HG03045 (cell line): Measurements from ENCODE around the gene SIPA1L3.

ENCODE experiments used
- ATAC-seq: cut with Tn5 transposase; IDR thresholded peaks from one replicate; pipeline ENCODE4 v1.9.1; 2021; ENCODE audit warnings: mild to moderate bottlenecking, moderate library complexity; ENCODE audit not compliant: unreplicated experiment

Gene SIPA1L3

DNA sequence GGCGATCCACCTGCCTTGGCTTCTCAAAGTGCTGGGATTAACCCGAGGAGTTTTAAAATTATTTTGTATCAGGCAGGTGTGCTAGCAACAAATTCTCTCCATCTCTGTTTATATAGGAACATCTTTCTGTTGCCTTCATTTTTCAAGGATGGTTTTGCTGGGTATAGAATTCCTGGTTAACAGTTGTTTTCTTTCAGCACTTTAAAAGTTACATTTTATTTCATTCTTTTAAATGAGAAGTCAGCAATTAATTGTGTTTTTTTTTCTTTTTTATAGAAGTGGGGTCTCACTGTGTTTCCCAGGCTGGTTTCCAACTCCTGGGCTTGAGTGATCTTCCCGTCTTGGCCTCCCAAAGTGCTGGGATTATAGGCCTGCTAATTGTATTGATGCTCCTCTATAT lies 273.1 kb downstream of the SIPA1L3 start:
- ATAC-seq: no peak

- no peak for ATAC-seq
Observed at GRCh38 chr19:38182536-38183210, 275.7 kb downstream of the SIPA1L3 start.

- no peak for ATAC-seq
Observed at GRCh38 chr19:38183251-38183897, 276.4 kb downstream of the SIPA1L3 start.

DNA sequence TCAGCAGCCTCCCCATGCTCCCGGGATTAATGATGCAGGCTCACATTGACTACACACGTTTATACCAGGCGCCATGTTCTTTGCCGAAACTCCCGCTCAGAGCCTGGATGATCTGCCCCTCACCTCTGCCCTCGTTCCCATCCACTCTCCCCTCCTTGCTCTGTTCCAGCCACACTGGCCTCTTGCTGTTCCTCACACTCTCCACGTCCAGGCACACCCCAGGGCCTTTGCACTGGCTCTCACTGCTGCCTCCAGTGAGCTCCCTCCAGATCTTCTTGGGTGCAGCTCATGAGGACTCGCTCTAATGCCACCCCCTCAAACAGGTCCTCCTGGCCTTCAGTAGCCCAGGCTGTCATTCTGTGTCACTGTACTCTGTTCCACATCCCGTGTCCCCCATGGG lies 277.8 kb downstream of the SIPA1L3 start:
- ATAC-seq: no peak

DNA sequence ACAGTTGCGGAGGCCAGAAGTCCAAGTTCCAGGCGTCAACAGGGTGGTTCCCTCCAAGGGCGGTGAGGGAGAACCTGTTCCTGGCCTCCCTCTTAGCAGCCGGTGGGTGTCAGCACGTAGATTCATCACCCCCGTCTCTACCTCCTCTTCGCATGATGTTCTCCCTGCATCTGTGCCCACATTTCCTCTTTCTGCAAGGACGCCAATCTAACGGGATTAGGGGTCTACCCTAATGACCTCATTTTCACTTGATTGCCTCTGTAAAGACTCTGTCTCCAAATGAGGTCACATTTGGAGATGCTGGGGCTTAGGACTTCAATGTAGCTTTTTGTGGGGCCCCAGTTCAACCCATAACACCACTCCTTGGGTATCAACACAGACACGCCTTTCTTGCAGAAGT lies 278.6 kb downstream of the SIPA1L3 start:
- no peak for ATAC-seq

DNA sequence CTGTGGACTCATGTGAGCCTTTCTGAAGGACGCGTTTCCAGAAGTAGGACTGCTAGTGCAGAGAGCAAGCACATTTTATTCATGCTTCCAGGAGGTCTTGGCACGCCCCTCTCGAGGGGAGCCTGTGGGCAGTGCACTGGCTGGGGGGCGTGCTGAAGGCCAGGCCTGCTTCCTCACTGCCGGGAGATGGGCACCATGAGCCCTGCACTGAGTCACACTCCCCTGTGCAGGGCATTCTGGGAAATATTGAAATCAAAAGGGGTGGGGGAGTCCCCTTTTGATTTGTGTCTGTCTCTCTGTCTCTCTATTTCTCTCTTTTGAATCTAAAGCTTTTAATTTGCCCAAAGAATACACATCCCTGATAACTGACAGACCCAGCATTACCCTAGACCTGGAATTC lies 283.1 kb downstream of the SIPA1L3 start:
- no peak for ATAC-seq

GRCh38 chr19:38190793-38191192 lies 283.8 kb downstream of the SIPA1L3 start:
- ATAC-seq: no peak

DNA sequence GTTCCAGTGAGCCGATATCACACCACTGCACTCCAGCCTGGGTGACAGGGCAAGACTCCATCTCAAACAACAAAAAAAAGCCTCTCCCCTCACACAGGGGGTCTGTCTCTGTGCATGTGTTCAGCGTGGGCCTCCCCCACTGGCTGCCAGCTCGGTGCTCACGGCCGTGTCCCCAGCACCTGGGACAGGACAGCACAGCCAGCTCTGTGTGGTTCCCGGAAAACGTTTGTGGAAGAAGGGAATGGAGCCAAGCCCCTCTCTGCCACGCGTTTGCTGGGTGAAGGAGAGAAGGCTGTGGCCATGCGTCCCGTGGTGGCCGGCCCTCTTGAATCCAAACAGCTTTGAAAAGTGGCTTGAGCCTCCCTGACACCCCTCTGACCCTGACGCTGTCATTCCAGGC lies 284.7 kb downstream of the SIPA1L3 start:
- ATAC-seq: no peak

GRCh38 chr19:38193445-38193844 lies 286.4 kb downstream of the SIPA1L3 start:
- ATAC-seq: no peak

DNA sequence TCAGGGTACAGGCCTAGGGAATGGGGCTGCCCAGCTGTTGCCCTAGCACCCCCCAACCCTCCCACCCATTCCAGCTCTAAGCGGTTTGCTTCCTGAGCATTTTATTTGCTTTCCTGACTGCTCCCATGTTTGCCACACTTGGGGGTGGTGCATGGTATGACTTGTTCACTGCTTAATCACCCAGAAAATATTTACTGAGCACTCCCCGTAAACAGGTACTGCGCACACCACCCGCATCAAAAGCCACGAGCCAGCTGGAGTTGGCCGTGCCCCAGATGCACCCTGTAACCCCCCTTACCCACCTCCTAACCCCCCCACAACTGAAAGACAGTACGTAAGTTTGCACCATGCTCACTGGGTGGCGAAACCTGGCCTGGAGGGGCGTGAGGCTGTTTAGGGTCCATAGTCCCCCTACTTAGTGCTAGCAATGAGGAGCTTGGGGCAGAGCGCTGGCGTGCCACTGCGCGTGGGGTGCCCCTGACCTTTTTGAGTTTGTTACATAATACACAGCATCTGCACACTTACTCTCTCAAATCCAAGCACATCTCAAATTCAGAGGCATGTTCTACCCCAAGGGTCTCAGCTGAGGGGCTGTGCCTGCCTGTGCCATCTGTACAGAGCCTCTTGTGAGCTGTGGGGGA lies 287.2 kb downstream of the SIPA1L3 start:
- no peak for ATAC-seq

- no peak for ATAC-seq
Observed at GRCh38 chr19:38195237-38195636, 288.2 kb downstream of the SIPA1L3 start.

DNA sequence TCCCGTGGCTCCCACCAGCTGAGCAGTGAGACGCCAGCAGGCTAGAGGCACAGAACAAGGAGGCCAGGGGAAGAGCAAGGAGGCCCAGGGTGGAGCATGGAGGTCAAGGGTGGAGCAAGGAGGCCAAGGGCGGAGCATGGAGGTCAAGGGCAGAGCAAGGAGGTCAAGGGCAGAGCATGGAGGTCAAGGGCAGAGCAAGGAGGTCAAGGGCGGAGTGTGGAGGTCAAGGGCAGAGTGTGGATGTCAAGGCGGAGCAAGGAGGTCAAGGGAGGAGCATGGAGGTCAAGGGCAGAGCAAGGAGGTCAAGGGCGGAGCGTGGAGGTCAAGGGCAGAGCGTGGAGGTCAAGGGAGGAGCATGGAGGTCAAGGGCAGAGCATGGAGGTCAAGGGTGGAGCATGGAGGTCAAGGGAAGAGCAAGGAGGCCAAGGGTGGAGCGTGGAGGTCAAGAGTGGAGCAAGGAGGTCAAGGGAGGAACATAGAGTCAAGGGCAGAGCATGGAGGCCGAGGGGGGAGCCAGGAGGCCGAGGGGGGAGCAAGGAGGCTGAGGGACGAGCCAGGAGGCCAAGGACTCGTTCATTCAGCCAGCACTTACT lies 289.3 kb downstream of the SIPA1L3 start:
- ATAC-seq: no peak

DNA sequence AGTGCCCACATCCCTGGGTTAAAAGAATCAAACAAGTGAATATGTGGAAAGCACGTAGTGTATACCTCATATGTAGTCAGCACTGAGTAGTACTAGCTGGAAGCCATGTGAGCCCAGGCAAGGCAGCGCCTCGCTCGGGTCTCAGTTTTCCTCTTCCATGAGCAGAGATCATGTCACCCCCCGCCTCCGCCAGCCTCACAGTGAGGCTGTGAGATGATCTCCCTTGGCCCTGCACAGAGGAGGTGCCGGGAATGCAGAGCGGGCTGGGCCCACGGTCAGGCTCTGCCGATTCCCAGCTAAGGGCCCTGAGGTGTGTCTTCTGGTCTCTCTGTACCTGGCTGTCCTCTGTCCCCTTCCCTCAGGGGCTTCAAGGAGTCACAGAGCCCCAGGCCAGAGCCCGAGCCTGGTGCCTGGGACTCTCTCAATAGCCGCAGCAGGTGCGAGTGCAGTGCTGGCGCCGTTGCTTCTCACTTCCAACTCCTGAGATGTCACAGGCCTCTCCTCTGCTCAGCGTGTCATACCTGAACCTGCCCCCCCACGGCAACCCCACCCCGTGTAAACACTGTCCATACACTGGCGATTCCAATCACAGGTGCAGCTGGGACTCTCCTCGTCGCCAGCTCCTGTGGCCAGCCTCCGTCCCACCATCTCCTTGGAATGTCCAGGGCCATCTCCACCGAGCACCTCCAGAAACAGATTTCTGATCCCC lies 290.1 kb downstream of the SIPA1L3 start:
- ATAC-seq: no peak

DNA sequence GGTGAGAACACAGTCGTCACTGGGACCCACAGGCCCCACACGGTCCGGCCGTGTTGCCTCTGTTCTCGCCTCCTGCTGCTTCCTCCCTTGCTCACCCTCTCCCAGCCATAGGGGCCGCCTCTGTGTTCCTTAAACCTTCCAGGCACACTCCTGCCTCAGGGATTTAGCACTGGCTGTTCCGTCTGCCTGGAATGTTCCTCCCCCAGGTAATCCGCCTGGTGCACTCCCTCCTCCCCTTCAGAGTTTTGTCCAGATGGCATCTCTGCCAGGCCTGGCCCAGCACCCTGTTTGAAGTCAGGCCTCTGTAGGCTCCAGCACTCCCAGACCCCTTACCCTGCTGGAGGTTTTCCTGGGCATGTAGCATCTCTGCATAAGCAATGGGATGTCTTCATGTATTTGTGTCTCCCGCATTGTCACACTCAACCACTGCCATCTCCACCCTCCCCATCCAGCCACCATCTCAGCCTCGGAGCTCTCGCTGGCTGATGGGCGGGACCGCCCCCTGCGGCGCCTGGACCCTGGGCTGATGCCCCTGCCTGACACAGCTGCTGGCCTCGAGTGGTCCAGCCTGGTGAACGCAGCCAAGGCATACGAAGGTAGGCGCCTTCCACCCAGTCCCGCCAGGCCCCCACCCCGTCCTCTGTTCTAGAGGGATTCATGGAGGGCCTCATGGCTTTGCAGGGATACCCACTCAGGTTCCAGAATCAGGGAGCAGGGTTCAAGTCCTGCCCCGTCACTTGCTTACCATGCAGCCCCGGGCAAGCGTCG lies 291.1 kb downstream of the SIPA1L3 start:
- ATAC-seq: no peak

GRCh38 chr19:38199340-38199739 lies 292.3 kb downstream of the SIPA1L3 start:
- no peak for ATAC-seq

DNA sequence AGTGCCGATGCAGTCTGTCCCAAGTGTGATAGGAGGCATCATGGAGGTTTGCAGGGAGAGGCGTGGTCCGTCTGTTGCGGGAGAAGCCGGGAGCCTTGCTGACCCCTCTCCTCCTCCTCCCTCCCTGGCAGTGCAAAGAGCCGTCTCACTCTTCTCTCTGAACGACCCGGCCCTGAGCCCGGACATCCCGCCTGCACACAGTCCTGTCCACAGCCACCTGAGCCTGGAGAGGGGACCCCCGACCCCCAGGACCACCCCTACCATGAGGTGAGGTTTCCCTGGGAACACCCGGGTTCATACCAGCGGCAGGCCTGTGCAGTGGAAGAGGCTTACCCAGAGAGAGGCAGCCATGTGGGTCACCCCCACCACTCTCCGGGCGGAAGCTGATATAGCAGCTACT lies 294.7 kb downstream of the SIPA1L3 start:
- ATAC-seq: no peak

GRCh38 chr19:38202504-38202903 lies 295.5 kb downstream of the SIPA1L3 start:
- no peak for ATAC-seq

DNA sequence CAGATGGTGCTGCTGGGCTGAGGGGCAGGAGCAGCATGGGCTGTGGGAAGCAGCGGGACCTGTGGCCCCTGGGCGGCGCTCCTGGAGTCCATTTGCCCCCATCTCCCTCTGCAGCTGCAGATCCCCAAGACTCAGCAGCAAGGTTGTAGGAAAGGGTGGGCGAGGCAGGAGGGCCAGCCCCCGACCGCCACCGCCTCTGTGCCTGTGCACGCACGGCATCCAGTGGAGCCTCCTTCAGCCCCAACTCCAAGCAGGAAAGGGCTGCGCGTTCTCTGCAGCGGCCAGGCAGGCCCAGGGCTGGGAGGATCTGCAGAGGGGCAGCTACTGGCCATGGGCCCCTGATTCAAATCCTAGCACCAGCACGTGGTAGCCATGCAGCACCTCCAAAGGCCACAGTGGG lies 296.2 kb downstream of the SIPA1L3 start:
- ATAC-seq: no peak

- no peak for ATAC-seq
Observed at GRCh38 chr19:38204096-38204495, 297.1 kb downstream of the SIPA1L3 start.

DNA sequence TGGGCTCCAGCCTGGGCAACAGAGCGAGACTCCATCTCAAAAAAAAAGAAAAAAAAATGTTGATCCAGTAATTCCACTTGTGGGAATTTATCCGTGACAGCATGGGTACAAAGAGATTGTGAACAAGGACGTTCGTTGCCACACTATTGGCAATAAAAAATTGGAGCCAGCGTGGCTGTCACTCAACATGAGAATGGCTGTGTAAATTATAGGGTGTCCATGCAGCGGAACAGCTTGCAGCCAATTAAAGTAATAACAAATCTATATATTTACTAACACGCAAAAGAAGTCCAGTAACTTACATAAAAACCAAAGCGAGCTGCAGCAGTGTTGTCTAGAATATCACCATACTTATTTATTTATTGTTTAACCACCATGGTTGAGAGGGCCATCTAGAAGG lies 297.7 kb downstream of the SIPA1L3 start:
- ATAC-seq: no peak
